ENCODE data around the gene TRAPPC1.

The TRAPPC1 gene

GRCh38 chr17:7929158-7930023 lies 2.4 kb downstream of the TRAPPC1 start, which contains the start of gene KCNAB3:
KCNAB3 (minus strand) TSS chr17:7929856; CDS start chr17:7929435, 421 bp downstream.
- DNase-seq (ENCODE audit: low read depth), result peak; percentile 45
- H3K4me3 ChIP-seq (ENCODE audit: low read depth, low read length), result peak within 1 kb of the TSS; percentile 17
- no peak for TF ChIP-seq CTCF (IDR thresholded peaks at IDR 0.05; ENCODE audit: low read depth, low read length, missing control alignments)

- TF ChIP-seq CTCF (IDR thresholded peaks at IDR 0.05; ENCODE audit: low read depth, low read length, missing control alignments), result no peak
- DNase-seq (ENCODE audit: low read depth), result no peak
- no peak overlapping the region for H3K4me3 ChIP-seq (ENCODE audit: low read depth, low read length)
Observed at GRCh38 chr17:7927596-7927995, 4.2 kb downstream of the TRAPPC1 start.

- H3K4me3 ChIP-seq (ENCODE audit: low read depth, low read length), result peak overlapping the region; percentile 9
- DNase-seq (ENCODE audit: low read depth), result no peak
- TF ChIP-seq CTCF (IDR thresholded peaks at IDR 0.05; ENCODE audit: low read depth, low read length, missing control alignments), result no peak
Observed at GRCh38 chr17:7922845-7923628, 8.7 kb downstream of the TRAPPC1 start.

- DNase-seq (ENCODE audit: low read depth), result no peak
- TF ChIP-seq CTCF (IDR thresholded peaks at IDR 0.05; ENCODE audit: low read depth, low read length, missing control alignments), result no peak
- peak overlapping the region; percentile 9 for H3K4me3 ChIP-seq (ENCODE audit: low read depth, low read length)
Observed at GRCh38 chr17:7922269-7922844, 9.4 kb downstream of the TRAPPC1 start.

GRCh38 chr17:7916808-7917207 lies 14.9 kb downstream of the TRAPPC1 start:
- TF ChIP-seq CTCF (IDR thresholded peaks at IDR 0.05; ENCODE audit: low read depth, low read length, missing control alignments), result no peak
- no peak overlapping the region for H3K4me3 ChIP-seq (ENCODE audit: low read depth, low read length)
- no peak for DNase-seq (ENCODE audit: low read depth)

- H3K4me3 ChIP-seq (ENCODE audit: low read depth, low read length), result peak overlapping the region; percentile 85
- DNase-seq (ENCODE audit: low read depth), result no peak
- TF ChIP-seq CTCF (IDR thresholded peaks at IDR 0.05; ENCODE audit: low read depth, low read length, missing control alignments), result no peak
Observed at GRCh38 chr17:7916385-7916682, 15.4 kb downstream of the TRAPPC1 start.
